GM19193 (cell line): Measurements from ENCODE around the gene SOX21.

Experiments used
- POLR2A ChIP-seq: IDR thresholded peaks from 4 replicates; pipeline ENCODE4 v1.6.1; 2011; ENCODE audit not compliant: insufficient read depth, insufficient read length; ENCODE audit errors: extremely low read depth

The SOX21 gene

GRCh38 chr13:94712287-94712811, at the start of gene SOX21:
Gene SOX21 (minus strand): TSS chr13:94712545. CDS start chr13:94712049, 496 bp downstream.
- no peak for TF ChIP-seq POLR2A

DNA sequence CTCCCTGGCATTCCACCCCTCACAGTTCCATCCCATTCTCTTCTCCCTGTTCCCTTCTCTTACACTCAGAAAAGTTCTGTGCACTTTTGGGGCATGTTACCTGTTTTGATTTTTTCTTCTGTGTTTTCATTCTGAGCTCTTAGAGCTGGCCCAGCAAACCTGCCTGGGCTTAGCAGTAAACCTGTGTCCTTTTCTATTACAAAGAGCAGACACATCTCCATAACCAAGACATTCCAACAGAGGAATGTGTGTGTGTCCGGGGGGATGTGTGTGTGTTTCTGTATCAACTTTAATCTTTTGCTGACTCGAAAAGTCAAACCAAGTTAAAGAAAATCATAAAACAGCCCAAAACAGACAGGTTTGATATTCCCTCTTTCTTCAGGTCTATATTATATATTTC, 49.1 kb upstream of the SOX21 start:
- TF ChIP-seq POLR2A, result no peak

DNA sequence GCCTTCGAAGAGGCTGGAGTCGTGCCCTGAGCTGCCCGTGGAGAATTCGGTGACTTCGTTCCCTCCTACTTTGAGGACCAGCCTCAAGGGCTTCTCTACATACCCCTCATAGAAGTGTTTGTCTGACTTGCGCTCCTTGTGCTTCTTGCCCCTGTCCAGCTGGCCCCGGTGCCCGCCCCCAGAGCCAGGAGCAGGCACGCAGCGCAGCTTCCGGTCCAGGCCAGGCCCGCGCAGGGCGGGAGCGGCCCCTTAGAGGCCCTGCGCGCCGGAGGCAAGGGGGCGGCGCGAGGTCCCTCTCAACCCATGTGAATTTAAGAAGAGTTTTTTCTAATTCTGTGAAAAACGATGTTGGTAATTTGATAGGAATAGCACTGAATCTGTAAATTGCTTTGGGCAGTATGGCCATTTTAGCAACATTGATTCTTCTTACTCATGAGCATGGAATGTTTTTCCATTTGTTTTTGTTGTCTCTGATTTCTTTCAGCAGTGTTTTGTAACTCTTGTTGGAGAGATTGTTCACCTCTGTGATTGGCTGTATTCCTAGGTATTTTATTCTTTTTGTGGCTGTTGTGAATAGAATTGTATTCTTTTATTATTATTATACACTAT, 46.9 kb upstream of the SOX21 start:
- TF ChIP-seq POLR2A, result no peak

DNA sequence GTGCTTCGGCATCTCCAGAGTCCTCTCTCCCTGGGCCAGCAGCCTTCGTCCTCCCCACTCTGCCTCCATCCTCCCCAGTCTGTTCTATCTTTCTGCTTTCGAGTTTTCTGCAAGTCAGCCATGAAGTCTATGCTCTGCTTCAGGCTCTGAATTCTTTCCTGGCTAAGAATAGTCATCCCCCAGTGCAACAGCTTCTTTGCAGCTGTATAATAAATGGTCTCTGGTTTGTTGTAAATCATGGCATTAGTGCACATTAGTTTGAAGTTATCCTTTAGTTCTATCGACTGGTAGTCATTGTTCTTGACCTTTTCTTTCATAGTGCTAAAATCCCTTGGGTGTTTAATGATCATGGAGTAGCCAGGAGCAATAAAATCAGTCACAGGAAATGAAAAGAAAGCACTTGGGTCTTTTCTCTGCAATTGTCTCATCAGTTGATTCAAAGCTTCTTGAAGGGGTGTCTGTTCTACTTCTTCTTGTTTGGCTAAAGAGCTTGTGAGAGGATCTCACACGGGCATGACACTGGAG, 46.2 kb upstream of the SOX21 start:
- TF ChIP-seq POLR2A, result no peak

- no peak for TF ChIP-seq POLR2A
Measured at GRCh38 chr13:94753327-94753726, 41.0 kb upstream of the SOX21 start.

DNA sequence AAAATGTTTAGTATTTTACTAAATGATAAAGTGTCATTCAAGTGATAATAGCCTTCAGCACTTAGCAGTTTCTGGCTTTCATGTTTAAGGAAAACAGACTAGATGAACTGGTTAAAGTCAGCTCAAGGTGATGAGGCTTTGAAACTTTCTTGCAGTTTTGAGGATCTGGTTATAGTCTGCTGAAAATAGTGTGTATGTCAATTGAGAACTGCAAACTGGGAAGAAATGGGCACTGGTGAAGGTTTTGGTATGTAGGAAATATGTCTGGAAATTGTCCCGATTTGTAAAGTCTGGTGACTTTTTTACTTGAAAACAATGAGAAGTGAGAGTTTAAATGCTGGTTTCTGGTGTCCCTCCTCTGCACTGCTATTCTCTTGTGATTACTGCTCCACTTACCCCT, 36.8 kb upstream of the SOX21 start:
- TF ChIP-seq POLR2A, result no peak

DNA sequence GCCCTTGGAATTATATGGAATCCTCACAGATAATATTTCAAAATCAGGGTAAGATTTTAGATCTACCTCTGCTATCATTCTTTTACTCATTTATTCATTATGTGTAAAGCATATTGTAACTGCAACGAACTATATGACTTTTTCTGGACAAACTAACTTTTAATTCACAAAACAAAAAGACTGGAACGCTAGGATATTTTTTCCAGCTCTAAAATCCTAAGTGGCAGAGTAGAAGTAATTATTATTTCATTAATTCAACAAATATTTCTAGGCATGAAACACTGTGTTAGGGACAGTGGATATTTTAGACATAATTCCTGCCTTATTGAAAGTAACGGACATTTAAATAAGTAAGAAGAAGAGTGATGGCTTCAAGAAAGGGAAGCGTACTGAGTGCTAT, 26.9 kb upstream of the SOX21 start:
- no peak for TF ChIP-seq POLR2A

DNA sequence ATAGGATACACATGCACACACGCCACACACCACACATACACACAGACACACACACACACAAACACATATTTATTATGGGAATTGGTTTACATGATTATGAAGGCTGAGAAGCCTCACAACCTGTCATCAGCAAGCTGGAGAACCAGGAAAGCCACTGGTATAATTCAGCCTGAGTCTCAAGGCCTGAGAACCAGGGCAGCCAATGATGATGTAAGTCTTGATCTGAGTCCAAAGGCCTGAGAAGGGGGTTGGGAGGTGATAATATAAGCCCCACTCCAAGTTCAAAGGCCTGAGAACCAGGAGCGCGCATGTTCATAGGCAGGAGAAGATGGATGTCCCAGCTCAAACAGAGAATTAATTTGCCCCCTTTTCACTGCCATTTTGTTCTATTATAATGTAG, 18.7 kb upstream of the SOX21 start:
- no peak for TF ChIP-seq POLR2A

- TF ChIP-seq POLR2A, result no peak
Measured at GRCh38 chr13:94726425-94726824, 14.1 kb upstream of the SOX21 start.

DNA sequence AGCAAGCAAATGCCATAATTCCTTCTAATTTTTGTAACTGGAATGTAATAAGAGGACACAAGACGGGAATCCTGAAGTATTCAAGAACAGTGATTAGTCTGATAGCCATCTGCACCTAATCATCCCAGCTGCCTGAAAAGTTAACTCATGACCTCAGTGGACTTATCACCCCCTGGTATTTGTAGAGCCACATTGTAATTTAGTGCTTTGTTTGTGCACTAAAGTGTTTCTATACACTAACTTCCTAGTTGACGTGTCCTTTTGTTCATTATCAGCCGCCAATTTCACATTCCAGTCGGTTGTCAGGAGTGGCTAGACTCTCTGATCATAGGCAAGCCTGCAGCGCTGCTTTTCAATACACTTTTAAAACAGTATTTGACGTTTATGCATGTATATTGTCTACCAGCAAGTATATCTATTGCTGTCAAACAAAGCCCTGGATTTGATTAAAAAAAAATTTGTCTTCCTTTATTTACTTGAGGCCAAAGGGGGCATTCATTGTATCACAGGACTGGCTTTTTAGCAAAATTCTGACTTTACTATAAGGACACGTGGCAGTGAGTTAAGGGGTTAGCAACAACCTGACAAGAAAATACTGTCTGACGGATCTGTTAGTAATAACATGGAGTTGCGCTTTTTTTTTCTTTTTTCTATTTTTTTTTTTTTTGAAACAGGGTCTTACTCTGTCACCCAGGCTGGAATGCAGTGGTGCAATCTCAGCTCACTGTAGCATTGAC, 10.4 kb upstream of the SOX21 start:
- TF ChIP-seq POLR2A, result no peak

DNA sequence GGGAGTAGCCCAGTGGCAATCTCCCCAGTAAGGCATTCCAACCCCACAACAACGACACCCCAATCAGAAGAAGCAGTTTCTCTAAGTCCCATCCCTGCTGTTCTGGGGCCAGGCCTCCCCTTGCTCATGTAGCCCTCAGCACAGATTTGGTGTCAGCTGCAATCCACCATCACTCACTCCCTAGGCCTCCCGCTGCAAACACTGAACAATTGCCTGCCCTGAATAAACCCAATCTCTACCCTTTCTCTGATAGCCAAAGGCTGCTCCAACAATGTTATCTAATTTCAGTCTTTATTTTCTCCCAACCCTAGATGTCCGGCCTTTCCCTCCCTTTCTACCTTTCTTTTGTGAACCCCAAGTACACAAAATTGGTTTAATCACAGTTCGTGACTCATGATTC, 5.6 kb upstream of the SOX21 start:
- no peak for TF ChIP-seq POLR2A

- no peak for TF ChIP-seq POLR2A
Measured at GRCh38 chr13:94716016-94716415, 3.7 kb upstream of the SOX21 start.

DNA sequence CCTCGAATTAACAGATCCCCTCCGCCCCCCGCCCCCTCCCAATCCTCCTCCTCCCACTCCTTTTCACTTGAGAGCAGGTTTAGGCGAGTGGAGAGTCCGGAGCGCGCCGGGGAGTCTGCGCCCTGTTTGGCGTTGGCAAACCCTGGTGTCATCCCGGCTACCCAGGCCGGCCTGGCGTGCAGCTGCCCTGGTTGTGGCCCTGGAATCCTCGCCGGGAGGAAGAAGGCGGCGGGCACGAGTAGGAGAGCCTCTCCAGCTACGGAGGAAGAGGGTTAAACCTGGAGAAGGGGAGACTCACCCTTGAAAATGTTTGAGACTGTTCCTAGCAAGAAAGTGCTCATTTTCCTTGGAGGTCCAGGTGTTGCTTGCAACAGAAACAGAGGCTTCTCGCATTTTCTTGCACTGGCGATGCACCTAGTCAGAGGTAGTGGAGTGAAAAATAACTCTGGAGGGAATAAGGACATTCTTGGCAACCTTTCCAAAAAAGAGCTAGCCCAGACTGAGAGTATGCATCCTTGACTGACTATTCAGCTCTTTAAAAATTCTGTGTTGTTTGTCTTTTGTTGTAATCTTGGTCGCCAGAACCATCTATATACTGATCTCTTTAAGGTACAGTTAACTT, 1.3 kb upstream of the SOX21 start:
- no peak for TF ChIP-seq POLR2A

DNA sequence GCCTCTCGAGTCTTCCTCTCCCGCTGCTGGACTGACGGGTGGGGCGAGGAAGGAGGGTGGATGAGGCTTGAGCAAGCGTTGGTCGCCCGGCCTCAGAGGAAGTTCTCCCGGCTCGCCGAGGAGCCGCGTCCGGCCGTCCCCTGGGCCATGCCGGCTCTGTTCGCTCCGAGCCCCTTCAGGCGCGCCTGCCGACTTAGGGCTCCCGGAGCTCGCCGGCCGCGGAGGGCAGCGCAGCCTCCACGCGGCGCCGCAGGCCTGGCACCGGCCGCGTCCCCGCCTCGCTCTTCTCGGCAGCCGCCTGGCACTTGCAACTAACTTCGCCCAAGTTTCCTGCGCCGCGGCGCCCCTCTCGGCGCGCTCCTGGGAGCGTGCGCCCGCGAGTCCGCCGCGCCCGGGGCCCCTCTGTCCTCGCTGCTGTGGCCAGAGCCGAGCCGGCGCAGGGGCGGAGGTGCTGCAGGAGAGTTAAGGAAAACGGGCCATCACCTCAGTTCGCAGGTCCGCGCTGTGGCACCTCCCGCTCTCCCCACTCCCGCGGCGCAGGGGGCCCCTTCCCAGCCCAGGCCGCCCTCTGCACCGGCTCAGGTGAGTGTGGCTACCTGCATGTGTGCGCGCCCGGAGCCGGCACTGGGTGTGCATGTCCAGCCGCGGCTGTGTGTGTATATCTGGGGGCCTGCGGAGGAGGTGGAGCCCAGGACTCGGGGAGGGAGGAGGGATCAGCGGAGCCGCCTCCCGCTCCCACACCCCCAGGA, 641 bp upstream of the SOX21 start:
- no peak for TF ChIP-seq POLR2A
